Measurements from ENCODE around the gene SYT1.

The SYT1 gene

DNA sequence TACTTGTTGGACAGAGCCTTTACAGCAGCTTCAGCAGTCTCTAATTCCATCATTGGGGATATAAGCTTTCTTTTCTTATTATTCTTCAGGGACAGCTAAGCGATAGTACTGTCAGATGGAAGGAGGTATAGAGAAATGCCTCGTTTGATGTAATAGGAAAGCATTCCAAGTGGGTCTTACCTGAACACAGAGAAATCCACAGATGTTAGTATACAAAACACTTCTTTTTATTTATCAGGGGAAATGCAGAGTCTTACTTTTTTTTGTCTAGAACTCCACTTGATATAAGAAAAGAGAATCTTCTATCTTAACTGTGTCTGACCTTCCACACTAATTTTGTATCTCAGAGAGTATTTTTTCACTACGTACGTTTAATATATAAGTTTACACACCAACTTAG is 1.9 kb downstream of the SYT1 start:
- Histone ChIP-seq H3K9ac (ENCODE audit: low read length) (no peak overlapping the region), H3K4me1 (ENCODE audit: control insufficient read depth, insufficient read depth, low read length) (peaks cover 28% of the 10 kb centered on the region), H3K36me3 (ENCODE audit: control insufficient read depth, insufficient read depth, low read length) (no peaks in the 10 kb centered on the region), H3K4me3 (ENCODE audit: low read depth, low read length) (peak overlapping the region; percentile 99), H3K9me3 (ENCODE audit: control insufficient read depth, insufficient read depth, low read depth, low read length) (no peaks in the 10 kb centered on the region), H3K27me3 (ENCODE audit: control insufficient read depth, insufficient read depth, low read length) (no peaks in the 10 kb centered on the region), H3K27ac (ENCODE audit: low read depth, low read length) (no peak overlapping the region)

DNA sequence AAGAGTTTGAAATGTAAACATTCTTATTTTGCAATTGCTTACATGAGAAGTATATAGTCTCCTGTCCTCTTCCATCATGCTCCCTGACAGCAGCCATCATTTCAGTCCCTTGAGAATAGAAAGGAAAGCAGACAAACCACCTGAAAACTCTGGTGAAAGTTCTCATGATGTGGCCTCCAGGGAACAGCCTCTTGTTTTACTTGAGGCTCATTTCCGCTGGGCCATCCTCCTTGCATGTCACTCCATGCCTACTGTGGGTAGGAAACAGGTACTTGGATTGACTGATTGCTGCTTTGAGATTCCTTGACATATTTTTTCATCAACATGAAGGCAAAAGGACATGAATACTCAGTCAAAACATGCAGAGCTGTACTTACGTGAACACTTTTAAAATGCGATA is 6.0 kb downstream of the SYT1 start:
- H3K9ac ChIP-seq (ENCODE audit: low read length) = no peak overlapping the region
- H3K27ac ChIP-seq (ENCODE audit: low read depth, low read length) = no peak overlapping the region
- H3K4me3 ChIP-seq (ENCODE audit: low read depth, low read length) = no peak overlapping the region
- peaks cover 23% of the 10 kb centered on the region for H3K4me1 ChIP-seq (ENCODE audit: control insufficient read depth, insufficient read depth, low read length)
- H3K36me3 ChIP-seq (ENCODE audit: control insufficient read depth, insufficient read depth, low read length) = no peaks in the 10 kb centered on the region
- no peaks in the 10 kb centered on the region for H3K9me3 ChIP-seq (ENCODE audit: control insufficient read depth, insufficient read depth, low read depth, low read length)
- H3K27me3 ChIP-seq (ENCODE audit: control insufficient read depth, insufficient read depth, low read length) = no peaks in the 10 kb centered on the region

GRCh38 chr12:78871566-78871965 is 7.0 kb downstream of the SYT1 start:
- Histone ChIP-seq H3K36me3 (ENCODE audit: control insufficient read depth, insufficient read depth, low read length) (no peaks in the 10 kb centered on the region), H3K27me3 (ENCODE audit: control insufficient read depth, insufficient read depth, low read length) (no peaks in the 10 kb centered on the region), H3K4me1 (ENCODE audit: control insufficient read depth, insufficient read depth, low read length) (peaks cover 15% of the 10 kb centered on the region), H3K9ac (ENCODE audit: low read length) (no peak overlapping the region), H3K4me3 (ENCODE audit: low read depth, low read length) (no peak overlapping the region), H3K27ac (ENCODE audit: low read depth, low read length) (no peak overlapping the region), H3K9me3 (ENCODE audit: control insufficient read depth, insufficient read depth, low read depth, low read length) (no peaks in the 10 kb centered on the region)

DNA sequence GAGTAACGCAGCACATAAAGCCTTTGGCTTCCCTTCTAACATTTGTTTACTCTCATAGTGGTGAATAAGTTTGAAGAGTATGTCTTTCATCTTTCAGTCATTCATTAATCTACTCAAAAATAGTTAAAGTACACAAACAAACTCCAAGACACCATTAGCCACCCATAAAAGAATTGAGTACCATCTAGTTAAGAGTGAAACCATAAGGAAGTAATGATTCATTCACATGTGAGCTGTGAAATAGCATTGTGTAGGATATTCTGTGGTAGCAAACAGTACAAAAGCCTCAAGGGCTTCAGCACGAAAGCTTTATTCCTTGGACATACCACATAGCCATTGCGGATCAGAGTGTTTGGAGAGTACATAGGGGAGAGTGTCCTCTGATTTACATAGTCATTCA is 13.9 kb downstream of the SYT1 start:
- Histone ChIP-seq H3K9ac (ENCODE audit: low read length) (no peak overlapping the region), H3K4me3 (ENCODE audit: low read depth, low read length) (no peak overlapping the region), H3K36me3 (ENCODE audit: control insufficient read depth, insufficient read depth, low read length) (peaks cover 5% of the 10 kb centered on the region; the same call in 1 of the 2 replicates), H3K27ac (ENCODE audit: low read depth, low read length) (no peak overlapping the region), H3K4me1 (ENCODE audit: control insufficient read depth, insufficient read depth, low read length) (peaks cover 40% of the 10 kb centered on the region), H3K9me3 (ENCODE audit: control insufficient read depth, insufficient read depth, low read depth, low read length) (no peaks in the 10 kb centered on the region), H3K27me3 (ENCODE audit: control insufficient read depth, insufficient read depth, low read length) (no peaks in the 10 kb centered on the region)

DNA sequence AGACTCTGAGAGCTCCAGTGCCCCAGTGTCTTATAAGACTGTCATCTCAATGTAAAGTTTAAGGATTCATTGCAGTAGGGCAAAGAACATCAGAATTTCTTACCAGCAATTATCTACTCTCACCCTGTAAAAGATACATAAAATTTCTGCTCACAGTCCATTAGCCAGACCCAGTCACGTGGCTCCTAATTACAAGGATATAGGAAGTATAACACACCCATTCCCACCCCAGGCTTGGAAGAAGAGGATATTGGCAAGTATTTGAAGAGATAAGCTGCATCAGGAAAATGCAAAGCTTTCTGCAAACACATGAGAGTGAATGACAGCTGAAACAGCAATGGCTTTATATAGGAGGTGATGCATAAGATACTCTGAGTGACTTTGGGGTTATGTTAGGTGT is 14.3 kb downstream of the SYT1 start:
- Histone ChIP-seq H3K27me3 (ENCODE audit: control insufficient read depth, insufficient read depth, low read length) (no peaks in the 10 kb centered on the region), H3K27ac (ENCODE audit: low read depth, low read length) (no peak overlapping the region), H3K36me3 (ENCODE audit: control insufficient read depth, insufficient read depth, low read length) (peaks cover 5% of the 10 kb centered on the region; the same call in 1 of the 2 replicates), H3K9me3 (ENCODE audit: control insufficient read depth, insufficient read depth, low read depth, low read length) (no peaks in the 10 kb centered on the region), H3K4me1 (ENCODE audit: control insufficient read depth, insufficient read depth, low read length) (peaks cover 40% of the 10 kb centered on the region), H3K4me3 (ENCODE audit: low read depth, low read length) (no peak overlapping the region), H3K9ac (ENCODE audit: low read length) (no peak overlapping the region)

DNA sequence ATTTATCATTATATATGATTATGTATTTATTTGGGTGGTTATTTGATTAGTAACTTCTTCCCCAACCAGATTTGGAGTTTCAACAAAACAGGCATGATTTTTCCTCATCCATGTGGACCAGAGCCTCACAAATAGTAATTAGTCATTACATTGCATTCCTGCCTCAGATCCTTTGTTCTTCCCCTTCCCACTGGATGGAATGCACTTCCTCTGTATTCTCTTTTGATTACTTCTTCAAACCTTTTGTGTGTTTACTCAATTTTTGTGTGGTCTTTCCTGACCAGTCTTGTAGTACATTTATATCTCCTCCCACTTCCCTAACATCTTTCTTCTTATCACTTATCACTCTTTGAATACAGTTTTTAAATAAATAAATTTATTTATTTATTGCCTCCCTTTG is 15.5 kb downstream of the SYT1 start:
- H3K9ac ChIP-seq (ENCODE audit: low read length) = no peak overlapping the region
- H3K27me3 ChIP-seq (ENCODE audit: control insufficient read depth, insufficient read depth, low read length) = no peaks in the 10 kb centered on the region
- H3K27ac ChIP-seq (ENCODE audit: low read depth, low read length) = peak overlapping the region; percentile 22; the same call in 1 of the 2 replicates
- H3K36me3 ChIP-seq (ENCODE audit: control insufficient read depth, insufficient read depth, low read length) = peaks cover 5% of the 10 kb centered on the region; the same call in 1 of the 2 replicates
- no peak overlapping the region for H3K4me3 ChIP-seq (ENCODE audit: low read depth, low read length)
- H3K9me3 ChIP-seq (ENCODE audit: control insufficient read depth, insufficient read depth, low read depth, low read length) = no peaks in the 10 kb centered on the region
- H3K4me1 ChIP-seq (ENCODE audit: control insufficient read depth, insufficient read depth, low read length) = peaks cover 37% of the 10 kb centered on the region

DNA sequence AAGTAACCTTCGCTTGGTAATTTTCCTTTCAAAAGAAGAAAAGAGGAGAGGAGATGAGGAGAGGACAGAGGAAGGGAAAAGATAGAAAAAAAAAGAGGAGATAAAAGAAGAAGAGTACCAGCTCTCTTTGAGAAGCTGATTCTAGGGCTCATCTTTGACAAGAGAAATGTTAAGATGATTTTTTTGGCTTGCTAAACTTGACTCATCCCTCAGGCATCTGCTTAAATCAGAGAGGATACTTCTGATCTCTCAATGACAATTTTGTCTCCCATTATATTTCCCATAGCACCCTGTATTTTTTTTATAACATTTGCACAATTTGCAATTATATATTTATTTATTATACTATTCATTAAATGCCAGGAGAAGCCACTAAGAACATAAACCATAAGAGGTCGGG is 17.1 kb downstream of the SYT1 start:
- H3K4me1 ChIP-seq (ENCODE audit: control insufficient read depth, insufficient read depth, low read length) = peaks cover 43% of the 10 kb centered on the region
- no peaks in the 10 kb centered on the region for H3K27me3 ChIP-seq (ENCODE audit: control insufficient read depth, insufficient read depth, low read length)
- no peak overlapping the region for H3K9ac ChIP-seq (ENCODE audit: low read length)
- no peaks in the 10 kb centered on the region for H3K9me3 ChIP-seq (ENCODE audit: control insufficient read depth, insufficient read depth, low read depth, low read length)
- H3K36me3 ChIP-seq (ENCODE audit: control insufficient read depth, insufficient read depth, low read length) = peaks cover 5% of the 10 kb centered on the region; the same call in 1 of the 2 replicates
- H3K27ac ChIP-seq (ENCODE audit: low read depth, low read length) = peak overlapping the region; percentile 22; the same call in 1 of the 2 replicates
- no peak overlapping the region for H3K4me3 ChIP-seq (ENCODE audit: low read depth, low read length)

GRCh38 chr12:78885466-78885865 is 20.9 kb downstream of the SYT1 start:
- H3K36me3 ChIP-seq (ENCODE audit: control insufficient read depth, insufficient read depth, low read length) = no peaks in the 10 kb centered on the region
- no peaks in the 10 kb centered on the region for H3K27me3 ChIP-seq (ENCODE audit: control insufficient read depth, insufficient read depth, low read length)
- H3K4me3 ChIP-seq (ENCODE audit: low read depth, low read length) = no peak overlapping the region
- no peak overlapping the region for H3K27ac ChIP-seq (ENCODE audit: low read depth, low read length)
- H3K9me3 ChIP-seq (ENCODE audit: control insufficient read depth, insufficient read depth, low read depth, low read length) = no peaks in the 10 kb centered on the region
- H3K4me1 ChIP-seq (ENCODE audit: control insufficient read depth, insufficient read depth, low read length) = peaks cover 36% of the 10 kb centered on the region
- H3K9ac ChIP-seq (ENCODE audit: low read length) = no peak overlapping the region

- Histone ChIP-seq H3K36me3 (ENCODE audit: control insufficient read depth, insufficient read depth, low read length) (no peaks in the 10 kb centered on the region), H3K27ac (ENCODE audit: low read depth, low read length) (no peak overlapping the region), H3K4me3 (ENCODE audit: low read depth, low read length) (no peak overlapping the region), H3K27me3 (ENCODE audit: control insufficient read depth, insufficient read depth, low read length) (no peaks in the 10 kb centered on the region), H3K9me3 (ENCODE audit: control insufficient read depth, insufficient read depth, low read depth, low read length) (no peaks in the 10 kb centered on the region), H3K9ac (ENCODE audit: low read length) (no peak overlapping the region), H3K4me1 (ENCODE audit: control insufficient read depth, insufficient read depth, low read length) (peaks cover 31% of the 10 kb centered on the region)
Observed at GRCh38 chr12:78886719-78887407, 22.3 kb downstream of the SYT1 start.

DNA sequence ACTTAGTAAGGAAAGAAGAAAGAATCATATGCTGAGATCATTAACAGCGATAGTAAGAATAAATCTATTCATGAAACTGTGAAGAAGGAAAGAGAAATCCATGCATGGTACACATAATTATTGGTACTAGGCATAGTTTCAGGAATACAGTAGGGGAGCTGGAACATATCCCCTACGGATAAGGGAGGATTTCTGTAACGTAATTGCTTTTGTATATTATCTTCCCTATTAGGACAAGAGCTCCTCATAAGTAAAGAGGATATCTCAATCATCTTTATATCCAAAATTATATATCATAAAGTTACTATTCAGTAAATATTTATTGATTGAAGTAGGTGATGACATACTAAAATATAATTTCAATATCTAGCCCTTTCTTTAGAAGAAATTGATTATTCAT is 22.9 kb downstream of the SYT1 start:
- H3K27me3 ChIP-seq (ENCODE audit: control insufficient read depth, insufficient read depth, low read length) = no peaks in the 10 kb centered on the region
- H3K36me3 ChIP-seq (ENCODE audit: control insufficient read depth, insufficient read depth, low read length) = no peaks in the 10 kb centered on the region
- no peak overlapping the region for H3K27ac ChIP-seq (ENCODE audit: low read depth, low read length)

DNA sequence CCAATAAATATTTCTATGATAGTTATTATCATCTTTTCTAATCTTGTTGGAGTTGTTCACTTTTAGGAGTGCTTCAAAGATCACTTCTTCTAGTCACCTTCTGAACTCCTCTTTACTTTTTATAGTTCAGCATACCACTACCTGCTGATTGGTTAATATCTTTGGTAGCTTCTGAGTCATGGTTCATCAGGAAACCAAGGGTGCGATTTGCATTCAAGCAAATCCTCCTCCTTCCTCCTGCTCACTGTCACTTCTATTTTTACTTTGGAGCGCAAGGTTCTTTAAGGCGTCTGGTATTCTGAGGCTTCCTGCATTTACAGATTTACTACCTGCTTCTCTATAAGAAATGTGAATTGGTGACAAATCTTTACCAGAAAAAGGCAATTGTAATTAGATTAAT is 24.0 kb downstream of the SYT1 start:
- peaks cover 31% of the 10 kb centered on the region for H3K4me1 ChIP-seq (ENCODE audit: control insufficient read depth, insufficient read depth, low read length)
- no peak overlapping the region for H3K9ac ChIP-seq (ENCODE audit: low read length)
- H3K27ac ChIP-seq (ENCODE audit: low read depth, low read length) = no peak overlapping the region
- H3K27me3 ChIP-seq (ENCODE audit: control insufficient read depth, insufficient read depth, low read length) = no peaks in the 10 kb centered on the region
- no peaks in the 10 kb centered on the region for H3K36me3 ChIP-seq (ENCODE audit: control insufficient read depth, insufficient read depth, low read length)
- no peak overlapping the region for H3K4me3 ChIP-seq (ENCODE audit: low read depth, low read length)
- no peaks in the 10 kb centered on the region for H3K9me3 ChIP-seq (ENCODE audit: control insufficient read depth, insufficient read depth, low read depth, low read length)

More for the DNA sequence above, 22.9 kb downstream of the SYT1 start:
- H3K9ac ChIP-seq (ENCODE audit: low read length) = no peak overlapping the region
- no peaks in the 10 kb centered on the region for H3K9me3 ChIP-seq (ENCODE audit: control insufficient read depth, insufficient read depth, low read depth, low read length)
- H3K4me3 ChIP-seq (ENCODE audit: low read depth, low read length) = no peak overlapping the region
- H3K4me1 ChIP-seq (ENCODE audit: control insufficient read depth, insufficient read depth, low read length) = peaks cover 31% of the 10 kb centered on the region
